Measurements from ENCODE around the gene CAPN14.

DNA sequence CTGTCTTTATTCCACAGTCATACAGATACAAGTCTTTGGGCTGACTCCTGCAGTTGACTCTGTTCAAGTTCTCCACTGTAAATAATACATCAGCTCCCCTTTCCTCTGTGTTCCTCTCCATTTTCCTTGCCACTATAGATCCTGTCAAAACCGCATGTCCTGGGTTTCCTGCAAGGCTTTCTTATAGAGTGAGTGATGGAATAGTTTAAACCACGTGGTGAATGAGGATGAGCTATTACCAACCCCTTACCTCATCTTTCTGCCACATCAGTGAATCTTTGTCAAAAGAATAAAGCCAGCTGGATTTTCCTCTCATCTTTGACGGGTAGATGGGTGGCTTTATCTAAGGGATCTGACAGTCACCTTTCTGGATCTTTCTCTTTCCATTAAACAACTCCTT is 75.2 kb downstream of the CAPN14 start:
- TF ChIP-seq, protein P1, sequence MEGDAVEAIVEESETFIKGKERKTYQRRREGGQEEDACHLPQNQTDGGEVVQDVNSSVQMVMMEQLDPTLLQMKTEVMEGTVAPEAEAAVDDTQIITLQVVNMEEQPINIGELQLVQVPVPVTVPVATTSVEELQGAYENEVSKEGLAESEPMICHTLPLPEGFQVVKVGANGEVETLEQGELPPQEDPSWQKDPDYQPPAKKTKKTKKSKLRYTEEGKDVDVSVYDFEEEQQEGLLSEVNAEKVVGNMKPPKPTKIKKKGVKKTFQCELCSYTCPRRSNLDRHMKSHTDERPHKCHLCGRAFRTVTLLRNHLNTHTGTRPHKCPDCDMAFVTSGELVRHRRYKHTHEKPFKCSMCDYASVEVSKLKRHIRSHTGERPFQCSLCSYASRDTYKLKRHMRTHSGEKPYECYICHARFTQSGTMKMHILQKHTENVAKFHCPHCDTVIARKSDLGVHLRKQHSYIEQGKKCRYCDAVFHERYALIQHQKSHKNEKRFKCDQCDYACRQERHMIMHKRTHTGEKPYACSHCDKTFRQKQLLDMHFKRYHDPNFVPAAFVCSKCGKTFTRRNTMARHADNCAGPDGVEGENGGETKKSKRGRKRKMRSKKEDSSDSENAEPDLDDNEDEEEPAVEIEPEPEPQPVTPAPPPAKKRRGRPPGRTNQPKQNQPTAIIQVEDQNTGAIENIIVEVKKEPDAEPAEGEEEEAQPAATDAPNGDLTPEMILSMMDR (IDR thresholded peaks at IDR 0.05), result no peak
- TF ChIP-seq SIN3A (IDR thresholded peaks at IDR 0.05; ENCODE audit: borderline replicate concordance, insufficient read depth, low read depth, low read length), result no peak
- no peak for TF ChIP-seq POLR2AphosphoS5 (IDR thresholded peaks at IDR 0.05; ENCODE audit: low read depth, low read length)
- TF ChIP-seq, protein P2, sequence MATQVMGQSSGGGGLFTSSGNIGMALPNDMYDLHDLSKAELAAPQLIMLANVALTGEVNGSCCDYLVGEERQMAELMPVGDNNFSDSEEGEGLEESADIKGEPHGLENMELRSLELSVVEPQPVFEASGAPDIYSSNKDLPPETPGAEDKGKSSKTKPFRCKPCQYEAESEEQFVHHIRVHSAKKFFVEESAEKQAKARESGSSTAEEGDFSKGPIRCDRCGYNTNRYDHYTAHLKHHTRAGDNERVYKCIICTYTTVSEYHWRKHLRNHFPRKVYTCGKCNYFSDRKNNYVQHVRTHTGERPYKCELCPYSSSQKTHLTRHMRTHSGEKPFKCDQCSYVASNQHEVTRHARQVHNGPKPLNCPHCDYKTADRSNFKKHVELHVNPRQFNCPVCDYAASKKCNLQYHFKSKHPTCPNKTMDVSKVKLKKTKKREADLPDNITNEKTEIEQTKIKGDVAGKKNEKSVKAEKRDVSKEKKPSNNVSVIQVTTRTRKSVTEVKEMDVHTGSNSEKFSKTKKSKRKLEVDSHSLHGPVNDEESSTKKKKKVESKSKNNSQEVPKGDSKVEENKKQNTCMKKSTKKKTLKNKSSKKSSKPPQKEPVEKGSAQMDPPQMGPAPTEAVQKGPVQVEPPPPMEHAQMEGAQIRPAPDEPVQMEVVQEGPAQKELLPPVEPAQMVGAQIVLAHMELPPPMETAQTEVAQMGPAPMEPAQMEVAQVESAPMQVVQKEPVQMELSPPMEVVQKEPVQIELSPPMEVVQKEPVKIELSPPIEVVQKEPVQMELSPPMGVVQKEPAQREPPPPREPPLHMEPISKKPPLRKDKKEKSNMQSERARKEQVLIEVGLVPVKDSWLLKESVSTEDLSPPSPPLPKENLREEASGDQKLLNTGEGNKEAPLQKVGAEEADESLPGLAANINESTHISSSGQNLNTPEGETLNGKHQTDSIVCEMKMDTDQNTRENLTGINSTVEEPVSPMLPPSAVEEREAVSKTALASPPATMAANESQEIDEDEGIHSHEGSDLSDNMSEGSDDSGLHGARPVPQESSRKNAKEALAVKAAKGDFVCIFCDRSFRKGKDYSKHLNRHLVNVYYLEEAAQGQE (IDR thresholded peaks at IDR 0.05; ENCODE audit: insufficient read depth in 1 of 2, low read depth in 2 of 2, low read length in 1 of 2), result no peak
- no peak for TF ChIP-seq TCF7L2 (IDR thresholded peaks at IDR 0.05; ENCODE audit: low read depth, low read length)

Data from Panc1 (cell line).